ENCODE data around the gene SERPINA1. TPM values are rescaled to one million over a fixed set of nuclear protein-coding genes. Genes with fewer than 3 reads are reported as not detected.

The SERPINA1 gene
- total and polyA plus RNA-seq, 10 of the 15 experiments (the other 5 are each of a cell fraction or from before 2014, with no cell fraction given), result 0.16 to 6.6 (median 0.53) TPM

DNA sequence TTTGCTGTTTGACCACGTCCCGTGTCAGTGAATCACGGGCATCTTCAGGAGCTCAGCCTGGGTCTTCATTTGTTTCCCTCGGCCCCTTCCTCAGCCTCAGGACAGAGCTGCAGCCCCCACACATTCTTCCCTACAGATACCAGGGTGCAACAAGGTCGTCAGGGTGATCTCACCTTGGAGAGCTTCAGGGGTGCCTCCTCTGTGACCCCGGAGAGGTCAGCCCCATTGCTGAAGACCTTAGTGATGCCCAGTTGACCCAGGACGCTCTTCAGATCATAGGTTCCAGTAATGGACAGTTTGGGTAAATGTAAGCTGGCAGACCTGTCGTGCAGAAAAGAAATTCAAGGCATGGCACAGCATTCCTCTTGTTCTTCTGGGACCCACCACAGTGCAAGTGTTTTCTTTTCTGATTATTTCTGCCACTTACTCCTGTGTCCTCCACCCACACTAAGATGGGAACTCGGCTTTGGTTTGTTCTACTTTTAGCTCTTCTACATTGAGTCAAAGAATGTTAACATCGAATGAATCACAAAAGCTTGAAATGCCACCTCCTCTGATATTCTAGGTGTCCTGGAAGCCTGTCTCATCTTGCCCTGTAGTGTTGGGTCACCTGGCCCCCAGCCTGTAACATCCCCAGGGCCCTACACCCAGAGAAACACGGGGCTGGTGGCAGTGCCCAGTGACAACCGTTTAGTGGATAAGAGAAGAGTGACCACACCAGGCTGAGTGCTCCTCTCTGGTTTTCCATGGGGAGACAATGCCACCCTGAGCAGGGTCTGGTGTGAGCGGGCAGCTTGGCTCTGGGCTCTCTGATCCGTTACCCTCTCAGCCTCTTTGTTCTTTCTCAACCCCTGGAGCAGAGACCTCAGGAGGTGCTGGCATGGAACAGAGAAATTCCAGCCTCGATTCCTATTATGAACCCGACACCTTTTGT is 8.8 kb downstream of the SERPINA1 start:
- CTCF ChIA-PET, result no interaction called here
- H3K4me3 ChIP-seq, result no peak overlapping the region
- in situ Hi-C loops (cut with MboI), result no loop called here
- no peak overlapping the region for H3K4me2 ChIP-seq (ENCODE audit: control insufficient read depth, insufficient read depth)
- WGBS (ENCODE audit: insufficient coverage, insufficient replicate concordance, low lambda C conversion rate, missing lambda C conversion rate), result 23% methylated on average over 16 of the region's 16 CpGs
- FAIRE-seq, result no peak
- no peaks in the 10 kb centered on the region for H3K4me1 ChIP-seq (ENCODE audit: control insufficient read depth, insufficient read depth, low read length)
- no peak for ATAC-seq
- no peak overlapping the region for H3K27ac ChIP-seq (ENCODE audit: control insufficient read depth, insufficient read depth)
- BruUV-seq (replicated peaks), result no TSS peak
- H3K9me3 ChIP-seq (replicated peaks; ENCODE audit: control insufficient read depth, insufficient read depth, low read length), result no peaks in the 10 kb centered on the region
- intact Hi-C loops (cut with micrococcal nuclease; ENCODE audit: unreplicated experiment), result loop anchor here (1.0 kb wide), 1 partner anchor 15 kb away; no protein-coding TSS in a partner anchor
- H3K79me2 ChIP-seq (ENCODE audit: control insufficient read depth, insufficient read depth, low read length), result no peaks in the 10 kb centered on the region
- RAD21 ChIA-PET (ENCODE audit: unreplicated experiment), result no interaction called here
- H3K36me3 ChIP-seq (ENCODE audit: control insufficient read depth in 2 of 2, insufficient read depth in 2 of 2, low read length in 1 of 2), result no peaks in the 10 kb centered on the region
- POLR2A ChIA-PET, result no interaction called here
- no peak for DNase-seq (ENCODE audit: low read depth, low spot score)
- no peak overlapping the region for H3K9ac ChIP-seq (ENCODE audit: control insufficient read depth, insufficient read depth, low read length)
- H2AFZ ChIP-seq (ENCODE audit: control insufficient read depth, low read depth, low read length), result no peak overlapping the region
- H4K20me1 ChIP-seq (ENCODE audit: control insufficient read depth, insufficient read depth), result no peaks in the 10 kb centered on the region
- TF ChIP-seq BACH1 (IDR thresholded peaks at IDR 0.05; ENCODE audit: borderline replicate concordance), result no peak
- no peak for TF ChIP-seq KLF5 (IDR thresholded peaks at IDR 0.05; ENCODE audit: partially characterized antibody)
- TF ChIP-seq, protein P1, sequence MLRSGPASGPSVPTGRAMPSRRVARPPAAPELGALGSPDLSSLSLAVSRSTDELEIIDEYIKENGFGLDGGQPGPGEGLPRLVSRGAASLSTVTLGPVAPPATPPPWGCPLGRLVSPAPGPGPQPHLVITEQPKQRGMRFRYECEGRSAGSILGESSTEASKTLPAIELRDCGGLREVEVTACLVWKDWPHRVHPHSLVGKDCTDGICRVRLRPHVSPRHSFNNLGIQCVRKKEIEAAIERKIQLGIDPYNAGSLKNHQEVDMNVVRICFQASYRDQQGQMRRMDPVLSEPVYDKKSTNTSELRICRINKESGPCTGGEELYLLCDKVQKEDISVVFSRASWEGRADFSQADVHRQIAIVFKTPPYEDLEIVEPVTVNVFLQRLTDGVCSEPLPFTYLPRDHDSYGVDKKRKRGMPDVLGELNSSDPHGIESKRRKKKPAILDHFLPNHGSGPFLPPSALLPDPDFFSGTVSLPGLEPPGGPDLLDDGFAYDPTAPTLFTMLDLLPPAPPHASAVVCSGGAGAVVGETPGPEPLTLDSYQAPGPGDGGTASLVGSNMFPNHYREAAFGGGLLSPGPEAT (IDR thresholded peaks at IDR 0.05; ENCODE audit: low read depth), result no peak
- TF ChIP-seq SUZ12 (IDR thresholded peaks at IDR 0.05; ENCODE audit: unreplicated experiment), result no peak
- TF ChIP-seq POLR2AphosphoS5 (IDR thresholded peaks at IDR 0.05; ENCODE audit: low read length), result no peak
- TF ChIP-seq SREBF1 (IDR thresholded peaks at IDR 0.05; ENCODE audit: low read length), result no peak
- TF ChIP-seq MTA2 (IDR thresholded peaks at IDR 0.05; ENCODE audit: low read depth), result no peak
- TF ChIP-seq PAX8 (IDR thresholded peaks at IDR 0.05), result no peak
- TF ChIP-seq SMARCA5 (IDR thresholded peaks at IDR 0.05), result no peak
- TF ChIP-seq, protein P2, sequence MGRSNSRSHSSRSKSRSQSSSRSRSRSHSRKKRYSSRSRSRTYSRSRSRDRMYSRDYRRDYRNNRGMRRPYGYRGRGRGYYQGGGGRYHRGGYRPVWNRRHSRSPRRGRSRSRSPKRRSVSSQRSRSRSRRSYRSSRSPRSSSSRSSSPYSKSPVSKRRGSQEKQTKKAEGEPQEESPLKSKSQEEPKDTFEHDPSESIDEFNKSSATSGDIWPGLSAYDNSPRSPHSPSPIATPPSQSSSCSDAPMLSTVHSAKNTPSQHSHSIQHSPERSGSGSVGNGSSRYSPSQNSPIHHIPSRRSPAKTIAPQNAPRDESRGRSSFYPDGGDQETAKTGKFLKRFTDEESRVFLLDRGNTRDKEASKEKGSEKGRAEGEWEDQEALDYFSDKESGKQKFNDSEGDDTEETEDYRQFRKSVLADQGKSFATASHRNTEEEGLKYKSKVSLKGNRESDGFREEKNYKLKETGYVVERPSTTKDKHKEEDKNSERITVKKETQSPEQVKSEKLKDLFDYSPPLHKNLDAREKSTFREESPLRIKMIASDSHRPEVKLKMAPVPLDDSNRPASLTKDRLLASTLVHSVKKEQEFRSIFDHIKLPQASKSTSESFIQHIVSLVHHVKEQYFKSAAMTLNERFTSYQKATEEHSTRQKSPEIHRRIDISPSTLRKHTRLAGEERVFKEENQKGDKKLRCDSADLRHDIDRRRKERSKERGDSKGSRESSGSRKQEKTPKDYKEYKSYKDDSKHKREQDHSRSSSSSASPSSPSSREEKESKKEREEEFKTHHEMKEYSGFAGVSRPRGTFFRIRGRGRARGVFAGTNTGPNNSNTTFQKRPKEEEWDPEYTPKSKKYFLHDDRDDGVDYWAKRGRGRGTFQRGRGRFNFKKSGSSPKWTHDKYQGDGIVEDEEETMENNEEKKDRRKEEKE (IDR thresholded peaks at IDR 0.05), result no peak
- H3K27me3 ChIP-seq (replicated peaks in 1 of 2; ENCODE audit: control insufficient read depth in 2 of 2, insufficient read depth in 2 of 2, low read length in 1 of 2), result no peaks in the 10 kb centered on the region; a peak in 1 of 4 replicates
- SMC1A ChIA-PET (ENCODE audit: uncharacterized antibody, unreplicated experiment), result no interaction called here
